Ishikawa (cell line): ENCODE measurements around the gene CDK19.

Experiments used
- RAD21 ChIP-seq: IDR thresholded peaks from 2 replicates; pipeline ENCODE4 v1.6.1; 2012; ENCODE audit warnings: low read depth
- TCF12 ChIP-seq: IDR thresholded peaks from 2 replicates; pipeline ENCODE4 v1.6.1; 2012; ENCODE audit warnings: low read depth
- YY1 ChIP-seq: IDR thresholded peaks from 2 replicates; pipeline ENCODE4 v1.6.1; 2012; ENCODE audit warnings: low read depth
- TF ChIP-seq, protein P1 (sequence below): IDR thresholded peaks from 2 replicates; pipeline ENCODE4 v1.6.1; 2012

DNA sequence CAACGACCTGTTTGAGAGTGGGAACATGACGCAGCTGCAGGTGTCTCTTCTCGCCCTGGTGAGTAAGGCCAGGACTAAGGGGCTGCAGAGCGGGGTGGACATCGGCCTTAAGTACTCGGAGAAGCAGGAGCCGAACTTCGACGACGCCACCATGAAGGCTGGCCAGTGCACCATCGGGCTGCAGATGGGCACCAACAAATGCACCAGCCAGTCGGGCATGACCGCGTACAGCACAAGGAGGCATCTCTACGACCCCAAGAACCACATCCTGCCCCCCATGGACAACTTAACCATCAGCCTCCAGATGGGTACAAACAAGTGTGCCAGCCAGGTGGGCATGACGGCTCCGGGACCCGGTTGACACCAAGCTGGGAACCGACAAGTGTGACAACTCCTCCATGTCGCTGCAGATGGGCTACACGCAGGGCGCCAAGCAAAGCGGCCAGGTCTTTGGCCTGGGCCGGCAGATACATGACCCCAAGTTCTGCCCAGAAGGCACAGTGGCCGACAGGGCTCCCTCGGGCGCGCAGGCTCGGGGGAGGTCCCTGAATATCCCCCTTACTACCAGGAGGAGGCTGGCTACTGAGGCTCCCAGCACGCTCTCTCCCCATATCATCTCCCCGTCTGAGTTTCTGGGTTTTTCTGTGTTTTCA lies 43.4 kb upstream of the CDK19 start:
- TF ChIP-seq, protein P1, sequence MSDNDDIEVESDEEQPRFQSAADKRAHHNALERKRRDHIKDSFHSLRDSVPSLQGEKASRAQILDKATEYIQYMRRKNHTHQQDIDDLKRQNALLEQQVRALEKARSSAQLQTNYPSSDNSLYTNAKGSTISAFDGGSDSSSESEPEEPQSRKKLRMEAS = no peak
- TF ChIP-seq YY1 (no peak), RAD21 (no peak), TCF12 (no peak)
